Erythroblast (primary cell): ENCODE data around the gene ADGRL4.

ENCODE experiments used
- GATA1 ChIP-seq: IDR thresholded peaks from 2 replicates; pipeline ENCODE4 v1.6.1; 2011; ENCODE audit warnings: low read depth, mild to moderate bottlenecking, control low read depth, low read length, moderate library complexity
- POLR2A ChIP-seq: IDR thresholded peaks from 2 replicates; pipeline ENCODE4 v1.6.1; 2011; ENCODE audit warnings: mild to moderate bottlenecking, low read length

GRCh38 chr1:78918157-78918556 is 88.4 kb downstream of the ADGRL4 start:
- TF ChIP-seq GATA1: no peak
- no peak for TF ChIP-seq POLR2A
